Naive thymus-derived CD4-positive, alpha-beta T cell (primary cell): ENCODE data around the gene MFF. TPM values are rescaled to one million over a fixed set of nuclear protein-coding genes. Genes with fewer than 3 reads are reported as not detected.

Source experiments
- ATAC-seq: fragments of 150-1000 bp; cut with Tn5 transposase; 2 replicates; pipeline ENCODE4 v1.10.0; 2021; ENCODE audit warnings: mild to moderate bottlenecking, moderate library complexity
- CTCF ChIA-PET: fragments of 350-600 bp; sonication (Branson Sonifier 250); formaldehyde crosslinking; loops from one replicate; lab custom pipeline; 2021; ENCODE audit warnings: antibody characterized with exemption; lab: Charles Lee
- POLR2A ChIA-PET: fragments of 350-600 bp; sonication (Branson Sonifier 250); formaldehyde crosslinking; loops from one replicate; lab custom pipeline; 2021; ENCODE audit warnings: antibody characterized with exemption, inconsistent platforms; lab: Charles Lee
- DNase-seq, 9 donors: peaks; one replicate each; pipeline versions ENCODE4 v3.0.0 to v3.0.0-alpha.2; 2020 to 2022; ENCODE audit warnings: mixed read lengths in 1 of 9
- H3K27ac ChIP-seq: one replicate; pipeline ENCODE4 v1.7.0; 2013; ENCODE audit warnings: mild to moderate bottlenecking, low read depth, low read length, moderate library complexity
- H3K27me3 ChIP-seq, 2 donors: one replicate each; pipeline ENCODE4 v1.7.0; 2013; ENCODE audit warnings: low read length in 2 of 2, mild to moderate bottlenecking in 2 of 2, moderate library complexity in 2 of 2; ENCODE audit not compliant: control insufficient read depth in 2 of 2, insufficient read depth in 2 of 2
- H3K36me3 ChIP-seq, 3 experiments: 1 replicate in 2 of 3; 2 replicates in 1 of 3; pipeline ENCODE4 v1.7.0; 2013; ENCODE audit warnings: low read length in 3 of 3, mild to moderate bottlenecking in 3 of 3, moderate library complexity in 1 of 3; ENCODE audit not compliant: insufficient read depth in 3 of 3, control insufficient read depth in 2 of 3
- H3K4me1 ChIP-seq, 2 donors: one replicate each; pipeline ENCODE4 v1.7.0; 2013; ENCODE audit warnings: low read length in 2 of 2, mild to moderate bottlenecking in 2 of 2, moderate library complexity in 1 of 2; ENCODE audit not compliant: control insufficient read depth in 2 of 2, insufficient read depth in 2 of 2
- H3K4me3 ChIP-seq: 2 replicates; pipeline ENCODE4 v1.7.0; 2013; ENCODE audit warnings: mild to moderate bottlenecking, low read length
- H3K9me3 ChIP-seq, 3 experiments: 1 replicate in 2 of 3; 2 replicates in 1 of 3; pipeline ENCODE4 v1.7.0; 2013; ENCODE audit warnings: low read length in 3 of 3; ENCODE audit not compliant: control insufficient read depth in 2 of 3
- H3K27ac Mint-ChIP-seq, 9 donors: one replicate each; pipeline ENCODE4 v1.8.0; 2020 to 2022; ENCODE audit warnings: mixed read lengths in 9 of 9, mild to moderate bottlenecking in 8 of 9, moderate library complexity in 5 of 9, inconsistent platforms in 2 of 9
- H3K27me3 Mint-ChIP-seq, 5 donors: one replicate each; pipeline ENCODE4 v1.8.0; 2021 to 2022; ENCODE audit warnings: mixed read lengths in 5 of 5, mild to moderate bottlenecking in 1 of 5
- H3K36me3 Mint-ChIP-seq, 5 donors: one replicate each; pipeline ENCODE4 v1.8.0; 2020 to 2022; ENCODE audit warnings: mixed read lengths in 5 of 5, mild to moderate bottlenecking in 3 of 5, inconsistent platforms in 1 of 5
- H3K4me1 Mint-ChIP-seq, 7 donors: one replicate each; pipeline ENCODE4 v1.8.0; 2020 to 2022; ENCODE audit warnings: mixed read lengths in 7 of 7, mild to moderate bottlenecking in 3 of 7, inconsistent platforms in 1 of 7
- H3K4me3 Mint-ChIP-seq, 10 donors: one replicate each; pipeline ENCODE4 v1.8.0; 2020 to 2022; ENCODE audit warnings: mild to moderate bottlenecking in 10 of 10, mixed read lengths in 10 of 10, moderate library complexity in 6 of 10, inconsistent platforms in 2 of 10
- H3K9me3 Mint-ChIP-seq, 11 donors: one replicate each; pipeline ENCODE4 v1.8.0; 2020 to 2022; ENCODE audit warnings: mixed read lengths in 11 of 11, mild to moderate bottlenecking in 4 of 11, inconsistent platforms in 1 of 11, moderate library complexity in 1 of 11
- intact Hi-C, 2 donors: fragments of 100-400 bp; cut with micrococcal nuclease; formaldehyde crosslinking; loops; one replicate each; pipeline ENCODE4 v1.15.1; 2023
- polyA plus RNA-seq, 2 donors: library from polyadenylated mRNA; unstranded; fragments of 300-500 nt; fragmentation: Illumina TruSeq; gene quantifications; one replicate each; pipeline ENCODE4 v1.2.3, GENCODE V29; 2021
- total RNA-seq, 6 experiments: library from RNA in 5 of 6; stranded (reverse) in 5 of 6; gene quantifications; 1 replicate in 5 of 6; 2 replicates in 1 of 6; pipeline ENCODE4 v1.2.3 and lab custom pipeline; 2021 to 2026

The MFF gene
- total and polyA plus RNA-seq, 7 experiments from 2014 or later = 51.7 to 153 (median 63.1) TPM

- intact Hi-C loops = loop anchor here in 1 of 2 donors (5.0 kb wide), 1 partner anchor 363 kb away; no protein-coding TSS in a partner anchor
Observed at GRCh38 chr2:227404585-227405271, 79.7 kb downstream of the MFF start.

GRCh38 chr2:227406177-227407031, 81.4 kb downstream of the MFF start:
- peak overlapping the region in 4 of 10 donors; percentile 5 to 41 (median 20) for H3K4me3 Mint-ChIP-seq
- H3K27ac Mint-ChIP-seq = peak overlapping the region in 5 of 9 donors; percentile 14 to 78 (median 56)
- no peaks in the 10 kb centered on the region for H3K9me3 ChIP-seq
- no peaks in the 10 kb centered on the region for H3K27me3 ChIP-seq
- no peaks in the 10 kb centered on the region for H3K9me3 Mint-ChIP-seq
- CTCF ChIA-PET = interaction anchor here (0.8 kb wide), 1 partner anchor 58 kb away, joined by 3 read pairs; no protein-coding TSS in a partner anchor
- H3K27ac ChIP-seq = no peak overlapping the region
- DNase-seq (peak in 1 of 9 donors; percentile 5), ATAC-seq (no peak)
- POLR2A ChIA-PET = no interaction called here
- H3K4me1 ChIP-seq = peaks cover 0 to 9% of the 10 kb centered on the region in 2 donors
- no peaks in the 10 kb centered on the region for H3K36me3 ChIP-seq
- intact Hi-C loops = loop anchor here (2.0 to 5.0 kb wide), 2 partner anchors 66 to 361 kb away; partner anchors contain the start of gene AGFG1 (in 1 of the 2)
- no peaks in the 10 kb centered on the region for H3K27me3 Mint-ChIP-seq
- H3K36me3 Mint-ChIP-seq = no peaks in the 10 kb centered on the region
- H3K4me3 ChIP-seq = no peak overlapping the region
- H3K4me1 Mint-ChIP-seq = peaks cover 10 to 36% (median 28%) of the 10 kb centered on the region in 7 donors

More at GRCh38 chr2:227404585-227405271, 79.7 kb downstream of the MFF start:
- no peaks in the 10 kb centered on the region for H3K36me3 Mint-ChIP-seq
- H3K9me3 Mint-ChIP-seq = no peaks in the 10 kb centered on the region
- CTCF ChIA-PET = interaction anchor here (1.0 kb wide), 1 partner anchor 15 kb away, joined by 3 read pairs; no protein-coding TSS in a partner anchor
- POLR2A ChIA-PET = no interaction called here
- H3K27me3 ChIP-seq = no peaks in the 10 kb centered on the region
- H3K4me3 ChIP-seq = no peak overlapping the region
- DNase-seq (peak in 5 of 9 donors; percentile 7 to 40 (median 31)), ATAC-seq (peak; percentile 56)
- peaks cover 0 to 9% of the 10 kb centered on the region in 2 donors for H3K4me1 ChIP-seq
- H3K9me3 ChIP-seq = no peaks in the 10 kb centered on the region
- peak overlapping the region in 6 of 9 donors; percentile 17 to 73 (median 36) for H3K27ac Mint-ChIP-seq
- H3K36me3 ChIP-seq = no peaks in the 10 kb centered on the region
- H3K27me3 Mint-ChIP-seq = no peaks in the 10 kb centered on the region
- H3K4me1 Mint-ChIP-seq = peaks cover 8 to 30% (median 21%) of the 10 kb centered on the region in 7 donors
- no peak overlapping the region for H3K27ac ChIP-seq
- peak overlapping the region in 2 of 10 donors; percentile 1 to 16 for H3K4me3 Mint-ChIP-seq

Other genes with a start within 250 kb of the MFF start
- under 1 TPM in 2 of 5 experiments, not detected in 3; 0.29 to 0.39 TPM for gene COL4A4, start 161.0 kb upstream of the MFF start, total RNA-seq
- gene COL4A4, start 161.0 kb upstream of the MFF start, polyA plus RNA-seq = under 1 TPM; 0.08 TPM
- under 1 TPM in 2 of 5 experiments, not detected in 3; 0.13 to 0.69 TPM for gene COL4A3, start 160.6 kb upstream of the MFF start, total RNA-seq
- not detected for gene COL4A3, start 160.6 kb upstream of the MFF start, polyA plus RNA-seq
- gene TM4SF20, start 54.1 kb downstream of the MFF start, total RNA-seq = not detected
- gene TM4SF20, start 54.1 kb downstream of the MFF start, polyA plus RNA-seq = under 1 TPM in 1 of 2 donors, not detected in 1; 0.09 TPM
- not detected for gene SCYGR1, start 62.7 kb downstream of the MFF start, total RNA-seq
- gene SCYGR1, start 62.7 kb downstream of the MFF start, polyA plus RNA-seq = not detected
- 10 to 100 TPM; 52.8 to 84.5 (median 58.2) TPM for gene AGFG1, start 146.9 kb downstream of the MFF start, total RNA-seq
- 10 to 100 TPM; 10.6 to 29.5 TPM for gene AGFG1, start 146.9 kb downstream of the MFF start, polyA plus RNA-seq